HG03575 (cell line): ENCODE data around the gene KRTAP20-2.

ENCODE experiments used
- ATAC-seq: cut with Tn5 transposase; IDR thresholded peaks from one replicate; pipeline ENCODE4 v1.9.1; 2021; ENCODE audit not compliant: unreplicated experiment, insufficient number of reproducible peaks, low FRiP score; ENCODE audit errors: extremely low read depth

The KRTAP20-2 gene

DNA sequence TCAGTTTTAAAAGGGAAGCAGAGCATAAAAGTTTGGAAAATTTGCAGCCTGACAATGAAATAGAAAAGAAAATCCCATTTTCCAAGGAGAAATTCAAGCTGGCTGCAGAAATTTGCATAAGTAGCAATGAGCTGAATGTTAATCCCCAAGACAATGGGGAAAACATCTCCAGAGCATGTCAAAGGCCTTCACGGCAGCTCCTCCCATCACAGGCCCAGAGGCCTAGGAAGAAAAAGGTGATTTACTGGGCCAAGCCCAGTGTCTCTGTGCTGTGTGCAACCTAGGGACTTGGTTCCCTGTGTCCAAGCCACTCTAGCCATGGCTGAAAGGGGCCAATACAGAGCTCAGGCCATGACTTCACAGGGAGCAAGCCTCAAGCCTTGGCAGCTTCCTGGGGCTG, 33.8 kb downstream of the KRTAP20-2 start:
- ATAC-seq, result no peak

DNA sequence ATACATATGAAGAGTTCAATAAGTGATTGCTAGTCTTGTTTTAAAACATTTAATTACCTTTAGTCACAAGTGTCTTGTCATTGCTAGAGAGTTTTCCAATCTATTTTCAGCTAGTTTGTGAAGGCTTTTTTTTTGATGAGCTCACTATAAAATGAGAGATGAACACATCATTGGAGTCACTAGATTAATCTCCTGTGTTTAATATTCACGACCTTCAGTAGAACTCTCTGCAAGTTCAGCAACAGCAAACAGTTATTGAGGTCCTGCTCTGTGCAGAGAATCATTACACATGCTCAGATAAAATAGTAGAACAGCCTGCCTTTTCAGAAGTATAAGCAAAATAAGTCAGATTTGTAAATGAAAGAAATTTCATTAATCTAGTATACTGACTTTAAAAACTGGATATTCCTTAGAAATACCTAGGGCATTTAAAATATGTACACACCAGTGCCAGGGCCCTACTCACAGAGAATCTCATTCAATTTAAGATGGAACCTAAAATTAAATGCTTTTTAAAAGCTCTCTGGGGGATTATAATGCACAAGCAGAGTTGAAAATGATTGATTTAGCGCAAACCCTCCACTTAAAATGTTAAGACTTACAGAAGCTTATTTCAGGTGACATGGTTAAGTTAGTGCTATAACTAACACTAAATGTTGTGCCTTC, 38.1 kb downstream of the KRTAP20-2 start:
- no peak for ATAC-seq

DNA sequence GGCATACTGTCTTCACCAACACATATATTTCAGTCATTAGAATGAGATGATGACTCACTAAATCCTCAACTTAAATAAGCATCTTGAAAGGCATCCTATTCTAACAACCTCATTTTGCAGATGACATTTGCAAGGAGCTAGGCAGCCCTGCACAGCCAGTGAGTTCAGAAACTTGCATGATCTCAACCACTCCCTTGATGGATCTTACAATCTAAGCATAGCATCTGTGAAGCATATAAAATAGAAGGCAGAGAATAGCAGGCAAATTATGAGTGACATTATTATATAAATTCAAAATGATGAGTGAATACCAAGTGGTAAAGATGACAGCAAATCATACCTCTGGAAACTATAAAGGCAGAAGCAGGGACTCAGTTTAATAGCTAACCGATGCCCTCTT, 39.3 kb downstream of the KRTAP20-2 start:
- no peak for ATAC-seq

- no peak for ATAC-seq
Measured at GRCh38 chr21:30676737-30677136, 41.7 kb downstream of the KRTAP20-2 start.

DNA sequence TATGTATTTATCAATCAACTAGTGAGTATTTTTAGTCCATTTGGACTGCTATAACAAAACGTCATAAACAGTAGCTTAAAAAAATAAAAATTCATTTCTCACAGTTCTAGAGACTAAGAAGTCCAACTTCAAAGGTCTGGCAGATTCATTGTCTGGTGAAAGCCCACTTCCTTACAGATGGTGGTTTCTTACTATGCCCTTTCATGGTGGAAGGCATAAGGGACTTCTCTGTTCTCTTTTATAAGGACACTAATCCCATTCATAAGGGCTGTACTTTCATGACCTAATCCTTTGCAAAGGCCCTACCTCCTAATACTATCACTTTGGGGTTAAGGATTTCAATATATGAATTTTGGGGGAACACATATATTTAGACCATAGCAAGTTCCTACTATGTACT, 45.6 kb downstream of the KRTAP20-2 start:
- ATAC-seq, result no peak

DNA sequence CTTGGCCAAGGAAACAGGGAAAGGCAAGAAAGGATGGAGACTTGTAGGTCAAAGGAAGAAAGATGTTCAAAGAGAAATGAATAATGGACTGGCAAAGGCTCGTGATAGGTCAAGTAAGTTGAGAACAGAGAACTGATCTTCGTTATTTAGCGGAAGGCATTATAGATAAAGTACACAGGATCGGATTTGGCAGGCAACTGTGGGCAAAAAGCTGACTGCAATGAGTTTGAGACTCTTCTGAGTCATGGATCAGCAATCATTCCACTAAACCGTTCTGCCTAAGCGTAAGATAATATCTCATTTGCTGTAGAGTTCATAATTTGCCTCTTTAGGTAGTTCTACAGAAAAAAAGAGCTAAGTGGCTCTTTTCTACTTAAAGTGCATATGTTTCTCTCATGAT, 49.5 kb downstream of the KRTAP20-2 start:
- no peak for ATAC-seq
